Neural progenitor cell (in vitro differentiated cells): ENCODE results near the gene PIWIL1.

ENCODE experiments used
- EZH2 ChIP-seq: fragments of 200-600 bp; sonication (generic); IDR thresholded peaks from 2 replicates; pipeline ENCODE4 v1.6.1; 2017; ENCODE audit warnings: antibody characterized with exemption, mild to moderate bottlenecking, moderate library complexity
- EZH2phosphoT487 ChIP-seq: fragments of 200-600 bp; sonication (generic); IDR thresholded peaks from 2 replicates; pipeline ENCODE4 v1.6.1; 2017; ENCODE audit warnings: antibody characterized with exemption

- TF ChIP-seq EZH2phosphoT487, result no peak
- no peak for TF ChIP-seq EZH2
Measured at GRCh38 chr12:130342442-130342841, 4.8 kb downstream of the PIWIL1 start.
